Adipose tissue (tissue), 3 donors: Measurements from ENCODE around the gene DNM3. TPM values are rescaled to one million over a fixed set of nuclear protein-coding genes. Genes with fewer than 3 reads are reported as not detected.

Experiments
- H3K27ac ChIP-seq: one replicate; pipeline ENCODE4 v1.5.1; 2013; ENCODE audit warnings: low read depth, low read length
- WGBS, 3 donors: extraction: QIAGEN DNeasy Blood & Tissue Kit; methylation state at CpG; one replicate each; pipeline ENCODE4 v1.1.7; 2013; 5-methylcytosine and 5-hydroxymethylcytosine counted together
- polyA plus RNA-seq, 3 donors: library from polyadenylated mRNA; stranded (reverse); fragments of 200-250 nt; gene quantifications; one replicate each; pipeline ENCODE4 v1.2.3, GENCODE V29; 2013
- donor health status: healthy with polysubstance abuse.
- donor health status: Bipolar disorder and iron deficiency.
- donor health status: healthy.

Gene DNM3
- polyA plus RNA-seq, 3 donors: 0.37 to 3.0 (median 2.1) TPM

DNA sequence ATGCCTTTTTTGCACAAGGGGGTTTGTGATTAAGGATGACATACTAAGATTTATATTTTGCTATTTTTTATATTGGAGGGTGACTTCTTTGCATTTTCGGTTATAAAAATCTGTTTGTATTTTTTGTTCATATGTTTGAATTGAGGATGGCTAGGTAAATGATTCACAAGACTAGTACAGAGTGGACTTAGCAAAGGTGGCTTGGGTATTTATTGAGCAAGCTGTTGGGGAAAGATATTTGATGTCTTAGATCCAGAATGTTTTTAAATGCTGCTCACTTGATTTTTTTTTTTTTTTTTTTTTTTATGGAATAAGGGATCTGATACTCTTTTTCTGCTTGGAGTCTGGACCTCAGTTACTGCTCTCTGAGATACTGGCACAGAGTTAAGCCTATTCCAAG is 100.6 kb downstream of the DNM3 start:
- 75 to 96% (median 96%) methylated on average over 1 of the region's 1 CpG for WGBS, 3 donors
- H3K27ac ChIP-seq: no peak overlapping the region

DNA sequence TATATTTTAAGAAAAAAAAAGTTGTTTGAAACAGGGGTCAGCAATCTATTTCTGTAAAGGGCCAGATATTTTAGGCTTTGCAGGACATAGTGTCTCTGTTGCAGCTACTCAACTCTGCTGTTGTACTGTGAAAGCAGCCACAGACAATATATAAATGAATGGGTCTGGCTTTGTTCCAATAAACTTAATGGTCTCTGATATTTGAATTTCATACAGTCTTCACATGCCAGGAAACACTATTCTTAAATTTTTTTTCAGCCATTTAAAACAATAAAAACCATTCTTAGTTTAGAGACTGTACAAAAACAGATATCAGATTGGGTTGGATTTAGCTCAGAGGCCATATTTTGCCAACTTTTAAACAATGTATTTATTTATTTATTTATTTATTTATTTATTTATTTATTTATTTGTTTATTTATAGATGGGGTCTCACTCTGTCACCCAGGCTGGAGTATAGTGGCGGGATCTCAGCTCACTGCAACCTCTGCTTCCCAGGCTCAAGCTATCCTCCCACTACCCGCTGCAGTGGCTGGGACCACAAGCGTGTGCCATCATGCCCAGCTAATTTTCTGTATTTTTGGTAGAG is 102.8 kb downstream of the DNM3 start:
- H3K27ac ChIP-seq: no peak overlapping the region

DNA sequence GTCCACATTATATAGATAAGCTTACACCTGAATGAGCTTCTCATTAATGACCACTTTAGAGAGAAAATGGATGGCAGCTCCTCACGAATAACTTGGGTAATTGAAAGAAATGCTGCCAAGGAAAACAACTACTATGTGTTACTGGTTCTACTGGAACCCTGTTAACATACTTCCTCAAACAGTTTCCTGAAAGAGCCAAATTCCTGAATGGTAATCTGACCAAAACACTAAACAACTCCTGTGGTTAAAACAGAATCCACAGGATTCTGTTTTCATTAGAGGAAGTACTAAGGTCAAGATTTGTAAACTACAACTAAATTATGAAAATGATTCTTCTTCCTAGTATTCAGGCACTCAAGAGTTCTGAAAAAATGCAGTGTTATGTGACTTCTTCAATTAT is 107.2 kb downstream of the DNM3 start:
- whole genome bisulfite sequencing, 3 donors: 12 to 28% (median 15%) methylated on average over 1 of the region's 1 CpG
- H3K27ac ChIP-seq: no peak overlapping the region

More for the DNA sequence above, 102.8 kb downstream of the DNM3 start:
- 89 to 100% (median 95%) methylated on average over 3 of the region's 3 CpGs for WGBS, 3 donors

GRCh38 chr1:171949316-171949715 is 108.0 kb downstream of the DNM3 start:
- 85 to 92% (median 87%) methylated on average over 2 of the region's 2 CpGs for WGBS, 3 donors
- no peak overlapping the region for H3K27ac ChIP-seq

DNA sequence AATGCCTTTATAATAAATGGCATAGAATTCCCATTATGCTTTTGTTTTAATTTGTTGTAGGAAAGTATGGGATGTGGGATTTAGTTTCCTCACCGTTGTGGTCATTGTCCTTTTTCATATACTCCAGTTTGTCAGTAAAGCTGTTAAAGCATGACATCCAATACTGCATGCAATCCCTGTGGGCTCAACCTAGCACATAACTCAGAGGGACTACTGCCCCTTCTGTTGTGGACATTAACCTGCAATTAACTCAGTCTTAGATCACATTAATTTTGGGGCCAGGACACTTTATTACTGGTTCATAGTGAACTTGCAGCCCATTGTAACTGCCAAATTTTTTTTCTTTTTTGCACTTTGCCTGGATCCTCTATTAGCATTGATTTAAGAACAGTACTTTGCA is 112.5 kb downstream of the DNM3 start:
- 44 to 58% (median 49%) methylated on average over 1 of the region's 1 CpG for WGBS, 3 donors

DNA sequence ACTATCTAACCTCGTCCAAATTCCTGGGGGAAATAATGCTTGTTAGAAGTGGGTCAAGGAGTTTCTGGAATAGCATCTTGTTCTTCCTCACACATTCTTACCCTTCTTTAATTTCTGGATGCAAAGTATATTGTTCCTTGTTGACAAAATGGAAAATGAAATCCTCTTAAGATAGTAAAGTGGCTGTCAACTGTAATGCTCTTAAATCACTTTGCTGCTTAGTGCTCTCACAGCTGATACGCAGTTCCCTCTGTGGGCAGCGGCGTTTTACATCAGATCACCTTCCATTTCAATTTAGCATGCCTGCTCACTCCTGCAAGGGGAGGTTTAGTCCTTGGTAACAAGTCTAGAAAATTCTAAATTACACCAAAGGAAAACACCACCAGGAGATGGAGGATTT is 113.1 kb downstream of the DNM3 start:
- WGBS, 3 donors: 55 to 70% (median 60%) methylated on average over 4 of the region's 4 CpGs
- no peak overlapping the region for H3K27ac ChIP-seq

More for the DNA sequence above, 112.5 kb downstream of the DNM3 start:
- no peak overlapping the region for H3K27ac ChIP-seq

DNA sequence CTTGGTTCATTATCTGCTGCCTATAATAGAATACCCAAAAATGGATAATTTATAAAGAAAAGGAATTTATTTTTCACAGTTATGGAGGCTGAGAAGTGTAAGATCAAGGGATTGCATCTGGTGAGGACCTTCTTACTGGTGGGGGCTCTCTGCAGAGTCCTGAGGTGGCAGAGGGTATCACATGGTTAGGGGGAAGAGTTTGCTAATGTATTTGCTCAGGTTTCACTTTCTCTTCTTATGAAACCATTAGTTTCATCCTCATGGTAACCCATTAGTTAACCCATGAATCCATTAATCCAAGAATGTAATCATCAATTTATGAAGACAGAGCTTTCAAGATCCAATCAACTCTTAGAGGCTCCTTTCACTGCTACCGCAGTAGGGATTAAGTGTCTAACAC is 120.6 kb downstream of the DNM3 start:
- H3K27ac ChIP-seq: no peak overlapping the region
- WGBS, 3 donors: 94 to 100% (median 98%) methylated on average over 1 of the region's 1 CpG

GRCh38 chr1:171963762-171964161 is 122.5 kb downstream of the DNM3 start:
- 81 to 98% (median 82%) methylated on average over 1 of the region's 1 CpG for WGBS, 3 donors
- no peak overlapping the region for H3K27ac ChIP-seq

- no peak overlapping the region for H3K27ac ChIP-seq
- WGBS, 3 donors: 87 to 90% (median 89%) methylated on average over 2 of the region's 2 CpGs
These were observed 124.5 kb downstream of the DNM3 start for GRCh38 chr1:171965777-171966176.

DNA sequence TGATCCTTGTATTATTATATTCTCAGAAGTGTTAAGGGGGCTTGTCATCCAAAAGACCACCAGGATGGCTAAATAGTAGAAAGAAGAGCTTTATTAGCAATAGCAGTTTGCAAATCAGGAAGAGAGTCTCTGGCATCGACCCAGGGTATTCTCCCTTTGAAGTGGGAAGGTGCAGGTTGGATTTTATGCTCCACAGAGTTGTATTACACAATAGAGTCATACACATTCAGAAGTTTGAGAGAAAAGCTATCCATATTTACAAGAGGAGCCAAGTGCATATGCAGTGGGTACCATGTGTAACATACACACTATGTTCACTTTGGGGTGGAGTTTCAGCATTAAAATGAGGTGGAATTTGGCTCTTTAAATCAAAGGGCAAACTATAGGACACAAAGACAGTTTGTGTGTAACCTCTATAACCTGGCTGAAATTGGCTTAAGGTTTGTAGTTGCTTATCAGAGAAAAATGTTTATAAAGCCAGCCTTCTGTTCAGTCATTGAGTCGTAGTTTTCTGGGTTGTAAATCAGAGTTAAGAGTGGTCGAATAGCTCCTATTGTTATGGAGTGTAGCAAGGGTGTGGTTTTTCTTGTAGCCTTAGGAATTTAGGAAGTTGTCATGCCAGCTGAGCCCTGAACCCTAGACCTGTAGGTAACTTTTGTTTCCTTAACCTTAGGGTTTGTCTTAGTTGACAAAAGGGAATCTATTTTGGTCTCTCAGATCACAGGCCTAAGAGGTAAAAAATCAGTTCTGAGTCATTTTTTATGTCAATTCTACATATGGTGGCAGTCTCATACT is 125.3 kb downstream of the DNM3 start:
- no peak overlapping the region for H3K27ac ChIP-seq
- WGBS, 3 donors: 45 to 66% (median 61%) methylated on average over 3 of the region's 3 CpGs

DNA sequence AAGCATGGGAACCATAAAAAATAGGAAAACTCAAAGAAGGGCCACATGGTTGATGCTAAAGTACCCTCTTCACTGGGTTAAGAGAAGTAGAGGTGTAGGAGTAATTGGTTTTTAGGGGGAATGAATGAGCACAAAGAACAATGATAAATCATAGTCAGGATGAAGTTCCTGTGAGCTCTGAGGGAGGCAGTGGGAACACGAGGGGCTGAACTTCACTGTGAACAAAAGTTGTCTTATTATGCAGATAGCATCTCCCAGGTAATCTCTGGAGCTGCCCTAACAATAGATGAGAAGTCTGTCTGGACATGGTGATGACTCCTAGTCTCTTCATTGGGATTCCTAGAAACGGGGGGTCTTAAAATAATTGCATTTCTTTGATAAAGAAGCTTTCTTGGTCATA is 127.9 kb downstream of the DNM3 start:
- no peak overlapping the region for H3K27ac ChIP-seq
- WGBS, 3 donors: 34 to 54% (median 38%) methylated on average over 2 of the region's 2 CpGs

DNA sequence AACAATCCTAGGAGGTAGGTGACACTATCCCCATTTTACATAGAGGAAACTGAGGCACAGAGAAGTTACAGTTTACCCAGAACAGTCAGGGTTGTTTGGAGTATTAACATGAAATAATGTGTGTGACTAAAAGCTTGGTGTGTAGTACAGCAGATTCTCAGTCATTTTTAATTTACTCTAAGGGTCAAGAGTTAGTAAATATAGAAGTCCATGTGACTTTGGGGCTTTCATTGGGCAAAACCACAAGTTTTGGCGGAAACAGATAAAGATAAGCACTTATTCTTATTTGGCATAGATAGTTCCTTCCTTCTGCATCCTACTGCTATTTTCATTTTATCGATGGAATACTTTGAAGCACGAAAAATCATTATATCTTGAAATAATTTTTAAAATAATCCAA is 128.5 kb downstream of the DNM3 start:
- 33 to 65% (median 45%) methylated on average over 3 of the region's 3 CpGs for WGBS, 3 donors
- H3K27ac ChIP-seq: no peak overlapping the region

DNA sequence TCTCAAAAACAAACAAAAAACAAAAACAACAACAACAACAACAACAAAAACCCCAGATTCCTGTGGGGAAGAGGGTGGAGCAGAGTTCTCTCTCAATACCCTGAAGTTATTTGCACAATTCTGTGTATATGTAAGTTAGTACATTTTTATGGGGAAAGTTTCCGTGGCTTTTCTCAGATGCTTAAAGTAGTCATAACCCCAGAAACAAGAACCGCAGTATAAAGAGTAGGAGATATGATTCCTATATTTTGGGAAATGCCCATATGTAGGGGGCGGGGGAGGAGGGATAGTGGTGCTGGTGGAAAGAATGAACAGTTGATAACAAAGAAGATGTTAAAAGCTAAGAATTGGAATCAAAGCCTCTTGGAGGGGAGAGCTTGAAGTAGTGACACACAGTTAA is 131.5 kb downstream of the DNM3 start:
- H3K27ac ChIP-seq: no peak overlapping the region
- 86 to 91% (median 86%) methylated on average over 3 of the region's 3 CpGs for WGBS, 3 donors

DNA sequence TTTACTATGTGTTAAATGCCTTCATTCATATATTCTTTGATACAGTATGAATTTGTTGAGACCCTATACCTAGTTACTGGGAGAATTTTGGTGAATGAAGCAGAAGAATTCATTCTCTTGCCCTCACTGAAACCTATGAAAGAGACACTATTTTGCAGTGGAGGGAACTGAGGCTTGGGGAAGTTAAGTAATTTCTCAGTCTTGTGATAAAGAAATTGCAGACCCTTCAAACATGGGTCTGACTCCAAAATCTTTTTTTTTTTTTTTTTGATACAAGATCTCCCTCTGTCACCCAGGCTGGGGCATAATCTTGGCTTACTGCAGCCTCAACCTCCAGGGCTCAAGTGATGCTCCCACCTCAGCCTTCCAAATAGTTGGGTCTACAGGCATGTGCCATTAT is 132.1 kb downstream of the DNM3 start:
- H3K27ac ChIP-seq: no peak overlapping the region

GRCh38 chr1:171981303-171981702 is 140.0 kb downstream of the DNM3 start:
- H3K27ac ChIP-seq: no peak overlapping the region

DNA sequence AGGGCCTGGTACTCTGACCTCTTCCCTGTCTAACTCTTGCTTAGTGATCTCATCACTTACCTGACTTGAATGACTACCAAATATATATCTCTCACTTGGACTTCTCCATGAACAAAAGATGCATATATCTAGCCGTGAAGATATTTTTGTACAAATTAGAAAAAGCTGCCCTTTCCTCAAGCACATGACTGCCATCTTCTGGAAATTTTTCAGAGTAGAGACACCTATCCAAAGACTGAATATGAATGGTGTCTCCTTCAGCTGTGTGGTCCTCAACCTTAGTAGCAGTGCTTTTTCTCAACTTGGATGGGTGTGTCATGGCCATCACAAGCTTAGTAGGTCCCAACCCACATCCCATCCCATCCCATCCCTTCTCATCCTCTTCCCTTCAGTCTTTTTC is 142.3 kb downstream of the DNM3 start:
- no peak overlapping the region for H3K27ac ChIP-seq
- 9 to 35% (median 20%) methylated on average over 1 of the region's 1 CpG for WGBS, 3 donors

DNA sequence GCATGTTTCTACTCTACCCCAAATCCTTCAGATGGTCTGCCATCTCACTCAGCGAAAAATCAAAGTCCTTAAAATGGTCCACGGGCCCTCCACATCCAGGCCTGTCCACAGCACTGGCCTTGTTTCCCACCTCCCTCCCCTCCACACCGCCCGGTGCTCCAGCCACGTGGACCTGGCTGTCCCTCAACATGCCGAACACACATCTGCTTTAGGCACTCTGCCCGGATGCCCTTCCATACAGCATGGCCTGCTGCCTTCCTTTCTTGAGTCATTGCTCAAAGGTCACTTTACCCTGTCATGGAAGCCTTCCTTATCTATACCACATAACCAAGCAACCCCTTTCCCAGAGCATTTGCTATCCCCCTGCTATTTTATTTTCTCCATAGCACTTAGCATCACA is 143.0 kb downstream of the DNM3 start:
- 49 to 68% (median 67%) methylated on average over 7 of the region's 7 CpGs for WGBS, 3 donors
- H3K27ac ChIP-seq: no peak overlapping the region

DNA sequence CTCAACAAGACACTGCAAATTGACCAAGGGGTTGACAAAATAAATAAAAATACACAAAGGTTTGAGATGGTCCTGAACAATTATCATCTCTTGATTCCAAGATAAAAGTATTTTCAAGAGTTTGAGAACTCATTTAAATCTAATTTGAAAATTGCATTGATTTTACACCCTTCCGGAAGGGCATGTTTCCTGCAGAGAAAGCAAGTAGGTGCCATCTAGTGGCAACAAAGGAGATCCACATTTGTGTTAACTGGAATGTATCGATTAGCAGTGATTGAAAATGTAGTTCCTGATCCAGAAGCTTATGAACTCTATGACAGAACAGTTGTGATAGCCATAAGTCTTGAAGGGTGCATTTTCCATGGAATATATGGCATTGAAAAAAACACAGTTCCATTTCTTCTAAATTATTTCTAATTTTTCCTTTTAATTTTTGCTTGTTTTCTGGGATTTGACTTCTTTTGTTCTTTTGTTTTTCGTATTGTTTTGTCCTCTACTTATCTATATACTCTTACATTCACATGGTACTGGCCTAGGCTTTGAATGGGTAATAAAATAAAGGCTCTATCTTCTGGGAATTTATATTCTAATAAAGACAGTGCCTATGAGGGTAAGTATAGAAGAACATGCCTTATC is 143.7 kb downstream of the DNM3 start:
- no peak overlapping the region for H3K27ac ChIP-seq
- WGBS, 3 donors: 23 to 29% (median 26%) methylated on average over 3 of the region's 3 CpGs

GRCh38 chr1:171985639-171986038 is 144.3 kb downstream of the DNM3 start:
- WGBS, 3 donors: 55 to 71% (median 67%) methylated on average over 2 of the region's 2 CpGs
- no peak overlapping the region for H3K27ac ChIP-seq
